Measurements from ENCODE around the gene MAN1C1. TPM values are rescaled to one million over a fixed set of nuclear protein-coding genes. Genes with fewer than 3 reads are reported as not detected.

Gene MAN1C1
- total RNA-seq, 1 experiment from 2014 or later: not detected

GRCh38 chr1:25664357-25665199 lies 48.0 kb downstream of the MAN1C1 start:
- in situ Hi-C loops (cut with HindIII; ENCODE audit: low pct_unique_long_range_greater_than_20kb, low sequenced_read_pairs): no loop called here
- no peak for DNase-seq (ENCODE audit: low read depth)

GRCh38 chr1:25666460-25666859 lies 49.9 kb downstream of the MAN1C1 start:
- DNase-seq (ENCODE audit: low read depth): no peak
- in situ Hi-C loops (cut with HindIII; ENCODE audit: low pct_unique_long_range_greater_than_20kb, low sequenced_read_pairs): no loop called here

- in situ Hi-C loops (cut with HindIII; ENCODE audit: low pct_unique_long_range_greater_than_20kb, low sequenced_read_pairs): no loop called here
- DNase-seq (ENCODE audit: low read depth): no peak
Observed at GRCh38 chr1:25668931-25669573, 52.5 kb downstream of the MAN1C1 start.

- DNase-seq (ENCODE audit: low read depth): no peak
- in situ Hi-C loops (cut with HindIII; ENCODE audit: low pct_unique_long_range_greater_than_20kb, low sequenced_read_pairs): no loop called here
Observed at GRCh38 chr1:25669781-25670567, 53.4 kb downstream of the MAN1C1 start.

GRCh38 chr1:25671929-25672328 lies 55.3 kb downstream of the MAN1C1 start:
- DNase-seq (ENCODE audit: low read depth): no peak
- in situ Hi-C loops (cut with HindIII; ENCODE audit: low pct_unique_long_range_greater_than_20kb, low sequenced_read_pairs): no loop called here

- DNase-seq (ENCODE audit: low read depth): no peak
- in situ Hi-C loops (cut with HindIII; ENCODE audit: low pct_unique_long_range_greater_than_20kb, low sequenced_read_pairs): no loop called here
Observed at GRCh38 chr1:25672763-25673409, 56.3 kb downstream of the MAN1C1 start.

- no peak for DNase-seq (ENCODE audit: low read depth)
- in situ Hi-C loops (cut with HindIII; ENCODE audit: low pct_unique_long_range_greater_than_20kb, low sequenced_read_pairs): no loop called here
Observed at GRCh38 chr1:25673456-25673855, 56.9 kb downstream of the MAN1C1 start.

GRCh38 chr1:25673962-25674806 lies 57.6 kb downstream of the MAN1C1 start:
- DNase-seq (ENCODE audit: low read depth): no peak
- in situ Hi-C loops (cut with HindIII; ENCODE audit: low pct_unique_long_range_greater_than_20kb, low sequenced_read_pairs): no loop called here

GRCh38 chr1:25674807-25675084 lies 58.2 kb downstream of the MAN1C1 start:
- no peak for DNase-seq (ENCODE audit: low read depth)
- in situ Hi-C loops (cut with HindIII; ENCODE audit: low pct_unique_long_range_greater_than_20kb, low sequenced_read_pairs): no loop called here

- in situ Hi-C loops (cut with HindIII; ENCODE audit: low pct_unique_long_range_greater_than_20kb, low sequenced_read_pairs): no loop called here
Observed at GRCh38 chr1:25675729-25676476, 59.3 kb downstream of the MAN1C1 start.

GRCh38 chr1:25676488-25676887 lies 59.9 kb downstream of the MAN1C1 start:
- in situ Hi-C loops (cut with HindIII; ENCODE audit: low pct_unique_long_range_greater_than_20kb, low sequenced_read_pairs): no loop called here
- DNase-seq (ENCODE audit: low read depth): no peak

More at GRCh38 chr1:25675729-25676476, 59.3 kb downstream of the MAN1C1 start:
- no peak for DNase-seq (ENCODE audit: low read depth)

GRCh38 chr1:25677193-25677773 lies 60.7 kb downstream of the MAN1C1 start:
- in situ Hi-C loops (cut with HindIII; ENCODE audit: low pct_unique_long_range_greater_than_20kb, low sequenced_read_pairs): no loop called here
- no peak for DNase-seq (ENCODE audit: low read depth)

- DNase-seq (ENCODE audit: low read depth): no peak
- in situ Hi-C loops (cut with HindIII; ENCODE audit: low pct_unique_long_range_greater_than_20kb, low sequenced_read_pairs): no loop called here
Observed at GRCh38 chr1:25679171-25679570, 62.6 kb downstream of the MAN1C1 start.

- DNase-seq (ENCODE audit: low read depth): no peak
- in situ Hi-C loops (cut with HindIII; ENCODE audit: low pct_unique_long_range_greater_than_20kb, low sequenced_read_pairs): no loop called here
Observed at GRCh38 chr1:25680701-25681100, 64.1 kb downstream of the MAN1C1 start.

GRCh38 chr1:25682059-25682601 lies 65.5 kb downstream of the MAN1C1 start:
- no peak for DNase-seq (ENCODE audit: low read depth)
- in situ Hi-C loops (cut with HindIII; ENCODE audit: low pct_unique_long_range_greater_than_20kb, low sequenced_read_pairs): no loop called here

GRCh38 chr1:25683177-25683576 lies 66.6 kb downstream of the MAN1C1 start:
- DNase-seq (ENCODE audit: low read depth): no peak
- in situ Hi-C loops (cut with HindIII; ENCODE audit: low pct_unique_long_range_greater_than_20kb, low sequenced_read_pairs): no loop called here

GRCh38 chr1:25683731-25684130 lies 67.1 kb downstream of the MAN1C1 start:
- DNase-seq (ENCODE audit: low read depth): no peak
- in situ Hi-C loops (cut with HindIII; ENCODE audit: low pct_unique_long_range_greater_than_20kb, low sequenced_read_pairs): no loop called here
